ENCODE results near the gene PTPRS. TPM values are rescaled to one million over a fixed set of nuclear protein-coding genes. Genes with fewer than 3 reads are reported as not detected.

Gene PTPRS
- polyA plus RNA-seq, 5 donors = 55.4 to 81.9 (median 77.6) TPM

DNA sequence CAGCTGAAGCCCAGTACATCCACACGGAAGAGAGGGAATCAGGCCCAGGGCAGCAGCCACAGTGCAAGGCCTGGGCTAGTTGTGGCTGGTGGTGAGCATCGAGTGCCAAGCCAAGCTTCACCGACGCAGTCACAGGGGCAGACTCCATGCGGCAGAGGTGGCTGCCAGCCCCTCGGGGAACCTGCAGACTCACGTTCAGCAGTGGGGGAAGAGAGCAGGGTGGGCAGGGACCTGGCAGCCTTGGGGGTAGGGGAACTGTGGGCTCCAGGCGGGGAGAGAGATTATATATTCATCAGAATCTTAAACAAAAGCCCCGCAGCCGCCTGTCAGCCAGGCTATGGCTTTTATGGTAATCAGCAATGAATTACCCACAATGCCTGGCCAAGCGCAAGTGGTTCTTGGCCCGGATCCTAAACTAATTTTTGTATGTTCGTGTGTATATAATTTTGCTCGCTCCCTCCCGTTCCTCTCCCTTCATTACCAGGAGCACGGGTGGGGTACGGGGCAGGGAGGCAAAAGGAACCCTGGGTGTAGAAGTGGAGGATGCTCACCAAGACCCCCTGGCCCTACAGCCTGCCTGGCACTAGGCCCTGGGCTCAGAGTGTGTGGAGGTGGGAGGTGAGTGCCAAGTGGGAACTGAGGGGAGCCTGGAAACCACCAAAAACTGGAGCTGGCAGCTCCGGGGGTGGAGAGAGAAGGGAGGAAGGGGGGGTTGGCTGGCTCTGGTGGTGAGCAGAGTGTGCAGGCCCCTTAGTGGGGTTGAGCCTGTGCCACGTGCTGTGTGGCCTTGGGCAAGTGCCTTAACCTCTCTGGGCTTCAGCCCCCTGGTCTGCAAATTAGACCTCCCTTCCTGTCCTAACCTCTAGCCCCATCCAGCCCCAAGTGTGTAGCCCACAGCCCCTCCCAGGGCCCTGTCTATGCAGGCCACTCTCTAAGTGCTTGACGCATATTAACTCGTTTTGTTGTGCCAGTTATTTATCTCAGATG lies 31.9 kb downstream of the PTPRS start:
- DNase-seq = peak; percentile 87 to 90

DNA sequence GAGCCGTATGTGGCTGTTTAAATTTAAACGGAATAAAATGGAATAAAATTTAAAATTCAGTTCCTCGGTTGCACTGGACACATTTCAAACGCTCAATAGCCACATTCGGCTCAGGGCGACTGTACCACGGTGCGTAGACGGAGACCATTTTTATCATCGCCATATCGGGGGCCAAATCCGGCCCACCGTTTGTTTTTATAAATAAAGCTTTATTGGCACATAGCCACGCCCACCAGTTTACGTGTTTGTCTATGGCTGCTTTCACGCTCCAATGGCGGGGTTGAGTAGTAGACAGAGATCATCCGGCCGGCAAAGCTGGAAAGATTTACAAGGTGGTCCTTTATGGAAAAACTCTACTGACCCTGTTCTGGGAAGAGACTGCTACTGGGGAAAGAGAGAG lies 33.0 kb downstream of the PTPRS start:
- no peak for DNase-seq

DNA sequence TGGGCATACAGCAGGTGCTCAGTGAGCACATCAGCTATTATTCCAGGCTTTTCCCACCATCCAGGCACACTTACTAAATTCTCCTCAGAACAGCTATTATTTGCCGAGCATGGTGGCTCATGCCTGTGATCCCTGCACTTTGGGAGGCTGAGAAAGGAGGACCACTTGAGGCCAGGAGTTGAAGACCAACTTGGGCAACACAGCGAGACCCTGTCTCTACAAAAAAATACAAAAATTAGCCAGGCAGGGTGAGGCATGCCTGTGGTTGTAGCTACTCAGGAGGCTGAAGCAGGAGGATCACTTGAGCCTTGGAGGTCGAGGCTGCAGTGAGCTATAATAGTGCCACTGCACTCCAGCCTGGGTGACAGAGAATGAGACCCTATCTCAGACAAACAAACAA lies 35.4 kb downstream of the PTPRS start:
- DNase-seq = no peak

- DNase-seq = no peak
Observed at GRCh38 chr19:5304486-5304885, 36.1 kb downstream of the PTPRS start.

GRCh38 chr19:5303208-5303607 lies 37.4 kb downstream of the PTPRS start:
- no peak for DNase-seq

GRCh38 chr19:5302396-5302795 lies 38.2 kb downstream of the PTPRS start:
- DNase-seq = no peak

DNA sequence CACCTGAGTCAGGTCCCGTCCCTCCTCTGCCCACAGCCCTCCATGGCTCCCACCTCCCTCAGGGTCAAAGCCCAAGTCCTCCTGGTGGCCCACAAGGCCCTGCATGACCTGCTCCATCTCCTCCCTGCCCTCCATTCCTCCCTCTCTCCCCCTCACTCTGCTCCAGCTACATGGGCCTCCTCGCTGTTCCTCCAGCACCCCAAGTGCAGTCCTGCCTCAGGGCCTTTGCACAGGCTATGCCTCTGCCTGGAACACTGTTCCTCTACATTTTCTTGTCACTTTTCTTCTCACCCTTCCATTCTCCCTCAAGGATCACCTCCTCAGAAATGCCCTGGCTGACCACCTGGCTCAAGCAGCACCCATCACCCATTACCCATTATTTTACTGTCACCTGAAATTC lies 41.5 kb downstream of the PTPRS start:
- DNase-seq = no peak

GRCh38 chr19:5298471-5298901 lies 42.1 kb downstream of the PTPRS start:
- peak; percentile 32 to 51 for DNase-seq

- no peak for DNase-seq
Observed at GRCh38 chr19:5297272-5297669, 43.3 kb downstream of the PTPRS start.

- DNase-seq = no peak
Observed at GRCh38 chr19:5296457-5297271, 43.9 kb downstream of the PTPRS start.

DNA sequence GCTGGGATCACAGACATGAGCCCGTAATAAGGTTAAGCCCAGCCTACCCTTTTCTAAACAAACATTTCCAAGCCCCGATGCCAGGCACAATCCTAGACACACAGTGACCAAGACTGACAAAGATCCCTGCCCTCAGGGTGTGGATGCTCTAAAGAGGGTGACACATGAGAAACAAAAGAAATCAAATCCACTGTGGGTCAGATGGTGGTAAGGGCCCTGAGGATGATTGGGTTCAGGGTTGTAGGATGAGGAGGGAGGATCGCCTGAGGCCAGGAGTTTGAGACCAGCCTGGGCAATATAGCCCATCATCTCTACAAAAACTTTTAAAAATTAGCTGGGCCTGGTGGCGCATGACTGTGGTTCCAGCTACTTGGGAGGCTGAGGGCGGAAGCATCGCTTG lies 44.6 kb downstream of the PTPRS start:
- no peak for DNase-seq

DNA sequence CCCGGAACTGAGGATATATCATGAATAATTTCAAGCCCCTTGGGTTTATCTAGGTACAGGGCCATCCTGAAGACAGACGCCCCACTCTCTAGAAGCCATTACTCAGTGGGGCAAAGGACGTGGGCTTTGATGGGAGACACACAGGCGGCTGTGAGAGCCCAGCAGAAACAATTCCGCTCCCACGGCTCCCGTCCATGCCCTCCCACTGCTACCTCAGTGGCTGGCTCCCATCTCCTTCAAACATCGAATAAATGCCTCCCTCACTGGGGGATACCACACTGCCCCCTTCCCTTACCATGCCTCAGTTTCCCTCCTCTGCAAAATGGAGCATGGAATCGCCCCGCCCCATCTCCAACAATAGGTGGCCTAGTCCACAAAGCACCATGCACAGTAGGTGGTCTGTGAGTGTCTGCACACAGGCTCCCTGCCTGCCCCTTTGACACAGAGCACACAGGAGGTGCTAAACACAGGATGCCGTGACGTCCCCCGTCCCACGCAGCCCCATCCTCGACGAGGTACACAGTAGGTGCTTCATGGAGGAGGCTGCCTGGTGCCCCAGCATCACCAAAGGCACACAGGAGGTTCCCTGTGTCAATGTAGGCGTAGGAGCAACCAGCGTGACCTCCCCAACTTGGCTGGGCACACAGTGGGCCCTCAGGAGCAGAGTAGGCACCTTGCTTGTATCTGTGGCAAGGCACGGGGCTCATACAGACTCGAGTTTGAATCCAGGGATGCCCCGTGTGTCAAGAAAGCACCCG lies 46.0 kb downstream of the PTPRS start:
- no peak for DNase-seq

- peak in 1 of 2 donors; percentile 47 for DNase-seq
Observed at GRCh38 chr19:5293612-5294378, 46.8 kb downstream of the PTPRS start.

GRCh38 chr19:5292822-5293611 lies 47.6 kb downstream of the PTPRS start:
- DNase-seq = peak; percentile 77 to 79

- DNase-seq = no peak
Observed at GRCh38 chr19:5292453-5292821, 48.2 kb downstream of the PTPRS start.

- no peak for DNase-seq
Observed at GRCh38 chr19:5291588-5292193, 48.9 kb downstream of the PTPRS start.

Data from right lung (tissue), 5 donors.